GM12878 (cell line): ENCODE measurements around the gene RORC. TPM values are rescaled to one million over a fixed set of nuclear protein-coding genes. Genes with fewer than 3 reads are reported as not detected.

Experiments used
- ATAC-seq: fragments of 200-7000 bp; cut with Tn5 transposase; 3 replicates; pipeline ENCODE4 v1.9.1; 2020; ENCODE audit warnings: mild to moderate bottlenecking, moderate library complexity
- BruUV-seq: library from RNA; stranded (reverse); fragments of 400-500 nt; replicated peaks from 2 replicates; lab custom pipeline; 2021; lab: Mats Ljungman, UMichigan
- CTCF ChIA-PET: fragments of 300-600 bp; sonication (Branson Sonifier 250); formaldehyde crosslinking; extraction: SDS; loops from one replicate; lab custom pipeline; 2021; ENCODE audit warnings: inconsistent platforms; lab: Yijun Ruan, JAX
- POLR2A ChIA-PET: fragments of 350-600 bp; formaldehyde crosslinking; extraction: SDS; loops from one replicate; lab custom pipeline; 2021; ENCODE audit warnings: inconsistent platforms; lab: Charles Lee
- RAD21 ChIA-PET: fragments of 300-600 bp; sonication (Branson Sonifier 250); formaldehyde crosslinking; loops from one replicate; lab custom pipeline; 2023; ENCODE audit warnings: antibody characterized with exemption; ENCODE audit not compliant: unreplicated experiment; lab: Charles Lee
- SMC1A ChIA-PET: fragments of 300-600 bp; sonication (Branson Sonifier 250); formaldehyde crosslinking; loops from one replicate; lab custom pipeline; 2023; ENCODE audit not compliant: unreplicated experiment, uncharacterized antibody; lab: Charles Lee
- DNase-seq: peaks from one replicate; pipeline ENCODE4 v3.0.0-alpha.2; 2011; ENCODE audit warnings: low read depth, low spot score
- FAIRE-seq: peaks from 3 replicates; lab custom pipeline; 2011; peaks lifted over from hg19 to GRCh38; lab: Jason Lieb, UNC
- H2AFZ ChIP-seq: 2 replicates; pipeline ENCODE4 v1.6.0; 2011; ENCODE audit warnings: low read depth, low read length, control low read depth; ENCODE audit not compliant: control insufficient read depth
- H3K27ac ChIP-seq: 2 replicates; pipeline ENCODE4 v1.5.1; 2011; ENCODE audit warnings: control low read depth; ENCODE audit not compliant: control insufficient read depth, insufficient read depth
- H3K27me3 ChIP-seq, 2 experiments: replicated peaks in 1 of 2; 2 replicates each; pipeline versions ENCODE4 v1.6.0 to v1.6.1; 2011; ENCODE audit warnings: low read length in 1 of 2; ENCODE audit not compliant: control insufficient read depth in 2 of 2, insufficient read depth in 2 of 2
- H3K36me3 ChIP-seq, 2 experiments: 2 replicates each; pipeline ENCODE4 v1.5.1; 2011; ENCODE audit warnings: low read length in 1 of 2; ENCODE audit not compliant: control insufficient read depth in 2 of 2, insufficient read depth in 2 of 2
- H3K4me1 ChIP-seq: 2 replicates; pipeline ENCODE4 v1.6.1; 2011; ENCODE audit warnings: mild to moderate bottlenecking, low read length, moderate library complexity, mixed read lengths; ENCODE audit not compliant: control insufficient read depth, insufficient read depth
- H3K4me2 ChIP-seq: 2 replicates; pipeline ENCODE4 v1.6.0; 2011; ENCODE audit warnings: control low read depth; ENCODE audit not compliant: control insufficient read depth, insufficient read depth
- H3K4me3 ChIP-seq: fragments of 200-600 bp; sonication (generic); 2 replicates; pipeline ENCODE4 v1.5.1; 2016
- H3K79me2 ChIP-seq: 2 replicates; pipeline ENCODE4 v1.6.0; 2011; ENCODE audit warnings: low read length; ENCODE audit not compliant: control insufficient read depth, insufficient read depth
- H3K9ac ChIP-seq: 2 replicates; pipeline ENCODE4 v1.8.0; 2011; ENCODE audit warnings: low read length, control low read depth, mixed read lengths; ENCODE audit not compliant: control insufficient read depth, insufficient read depth
- H3K9me3 ChIP-seq: replicated peaks from 3 replicates; pipeline ENCODE4 v1.5.1; 2011; ENCODE audit warnings: mild to moderate bottlenecking, low read length; ENCODE audit not compliant: control insufficient read depth, insufficient read depth
- H4K20me1 ChIP-seq: 2 replicates; pipeline ENCODE4 v1.6.0; 2011; ENCODE audit not compliant: control insufficient read depth, insufficient read depth
- CBX5 ChIP-seq: sonication (generic); IDR thresholded peaks from 2 replicates; pipeline ENCODE4 v1.6.1; 2016; ENCODE audit warnings: low read depth, moderate library complexity, mild to moderate bottlenecking, inconsistent platforms
- CEBPZ ChIP-seq: fragments of 150-350 bp; IDR thresholded peaks from 2 replicates; pipeline ENCODE4 v1.6.1; 2016; ENCODE audit warnings: low read depth, low read length
- CTCF ChIP-seq, 3 experiments: IDR thresholded peaks in 2 of 3; conservative IDR thresholded peaks in 1 of 3; 2 replicates each; pipeline ENCODE4 v1.5.1; 2011; ENCODE audit warnings: low read depth in 3 of 3, low read length in 3 of 3, mild to moderate bottlenecking in 3 of 3, control low read depth in 2 of 3, moderate library complexity in 2 of 3, inconsistent platforms in 1 of 3, mixed read lengths in 1 of 3; ENCODE audit not compliant: control insufficient read depth in 2 of 3, insufficient read depth in 1 of 3; ENCODE audit errors: extremely low read depth in 1 of 3
- NFYB ChIP-seq: IDR thresholded peaks from 2 replicates; pipeline ENCODE4 v1.6.1; 2011; ENCODE audit warnings: low read depth, mild to moderate bottlenecking, low read length, improper control_type of control experiment, moderate library complexity; ENCODE audit not compliant: insufficient read depth
- SMAD1 ChIP-seq: fragments of 450-650 bp; IDR thresholded peaks from 2 replicates; pipeline ENCODE4 v1.6.1; 2018; ENCODE audit warnings: mild to moderate bottlenecking, low read depth; ENCODE audit not compliant: partially characterized antibody
- ZNF687 ChIP-seq: fragments of 450-650 bp; IDR thresholded peaks from 2 replicates; pipeline ENCODE4 v1.6.1; 2017; ENCODE audit warnings: mild to moderate bottlenecking, moderate library complexity
- WGBS: methylation state at CpG from one replicate; pipeline ENCODE4 v1.1.6; 2016; ENCODE audit warnings: low lambda C conversion rate; ENCODE audit not compliant: insufficient replicate concordance, insufficient coverage; ENCODE audit errors: missing lambda C conversion rate; 5-methylcytosine and 5-hydroxymethylcytosine counted together
- in situ Hi-C: fragments of 300-500 bp; cut with MboI; formaldehyde crosslinking; loops from 9 replicates; pipeline ENCODE4 v1.14.3; 2018; ENCODE audit warnings: mixed read lengths
- intact Hi-C: fragments of 100-400 bp; cut with micrococcal nuclease; formaldehyde crosslinking; loops from one replicate; pipeline ENCODE4 v1.14.2; 2022; ENCODE audit not compliant: unreplicated experiment
- polyA plus RNA-seq, 11 experiments: library from polyadenylated mRNA; depleted of rRNA in 4 of 11; unstranded in 6 of 11; stranded (reverse) in 5 of 11; fragments of >200 nt; fragmentation: Nextera tagmentation in 4 of 11; fragmentation: Illumina TruSeq in 1 of 11; extraction: Ambion mirVana in 4 of 11; extraction: Trizol in 1 of 11; gene quantifications; 1 replicate in 1 of 11; 2 replicates in 10 of 11; pipeline versions ENCODE4 v1.2.1 to v1.2.3, GENCODE V29; 2011 to 2016; ENCODE audit warnings: inconsistent platforms in 2 of 11, missing spikeins in 2 of 11, low read depth in 1 of 11
- total RNA-seq, 4 experiments: library from RNA; depleted of rRNA in 3 of 4; stranded (reverse); fragments of >200 nt in 3 of 4; fragmentation: Illumina TruSeq in 1 of 4; extraction: Trizol in 1 of 4; gene quantifications; 2 replicates each; pipeline versions ENCODE4 v1.2.1 to v1.2.3, GENCODE V29; 2013 to 2021

The RORC gene
- total and polyA plus RNA-seq, 10 of the 15 experiments (the other 5 are each of a cell fraction or from before 2014, with no cell fraction given): not detected

GRCh38 chr1:151807131-151807530 is 24.5 kb downstream of the RORC start:
- Histone ChIP-seq H3K9me3 (no peaks in the 10 kb centered on the region), H3K9ac (no peak overlapping the region), H3K36me3 (no peaks in the 10 kb centered on the region), H3K27ac (no peak overlapping the region), H3K79me2 (no peaks in the 10 kb centered on the region), H3K27me3 (peaks cover 0 to 5% of the 10 kb centered on the region in 2 experiments; a peak in 3 of 4 replicates), H3K4me3 (no peak overlapping the region), H4K20me1 (no peaks in the 10 kb centered on the region), H2AFZ (no peak overlapping the region), H3K4me2 (no peak overlapping the region), H3K4me1 (peaks cover 6% of the 10 kb centered on the region; the same call in 1 of the 2 replicates)
- in situ Hi-C loops: no loop called here
- ATAC-seq (no peak), FAIRE-seq (no peak), DNase-seq (no peak)
- ChIA-PET SMC1A (interaction anchor here (0.8 to 1.0 kb wide), 2 partner anchors 13 to 35 kb away, joined by 3 read pairs; no protein-coding TSS in a partner anchor), POLR2A (no interaction called here), RAD21 (no interaction called here), CTCF (interaction anchor here (1.1 kb wide), 1 partner anchor 29 kb away, joined by 4 read pairs; no protein-coding TSS in a partner anchor)
- 55% methylated on average over 5 of the region's 5 CpGs for WGBS
- BruUV-seq: no TSS peak
- intact Hi-C loops: no loop called here
- TF ChIP-seq ZNF687: no peak

- no peak for ATAC-seq
- ChIA-PET CTCF (interaction anchor here (1.1 kb wide), 1 partner anchor 30 kb away, joined by 4 read pairs; no protein-coding TSS in a partner anchor), POLR2A (no interaction called here), RAD21 (no interaction called here), SMC1A (interaction anchor here (1.0 kb wide), 1 partner anchor 14 kb away, joined by 3 read pairs; no protein-coding TSS in a partner anchor)
- intact Hi-C loops: no loop called here
- H3K27me3 ChIP-seq: peaks cover 0 to 5% of the 10 kb centered on the region in 2 experiments; a peak in 3 of 4 replicates
- H3K4me3 ChIP-seq: no peak overlapping the region
- no peak overlapping the region for H3K9ac ChIP-seq
- BruUV-seq: no TSS peak
- 57% methylated on average over 7 of the region's 7 CpGs for WGBS
- no peaks in the 10 kb centered on the region for H3K79me2 ChIP-seq
- no peaks in the 10 kb centered on the region for H3K9me3 ChIP-seq
- in situ Hi-C loops: no loop called here
- H3K36me3 ChIP-seq: no peaks in the 10 kb centered on the region
- no peak overlapping the region for H3K4me2 ChIP-seq
- no peak for DNase-seq
- no peaks in the 10 kb centered on the region for H4K20me1 ChIP-seq
- no peak overlapping the region for H3K27ac ChIP-seq
- FAIRE-seq: no peak
- H3K4me1 ChIP-seq: peaks cover 6% of the 10 kb centered on the region; the same call in 1 of the 2 replicates
- H2AFZ ChIP-seq: no peak overlapping the region
- TF ChIP-seq NFYB (no peak), CEBPZ (no peak), SMAD1 (no peak), CTCF (IDR thresholded peaks at IDR 0.05 in 2 of 3, conservative IDR thresholded peaks at IDR 0.05 in 1 of 3; ENCODE audit: control insufficient read depth in 2 of 3, extremely low read depth in 1 of 3, insufficient read depth in 1 of 3, low read depth in 3 of 3, low read length in 3 of 3) (no peak), CBX5 (no peak)
Observed at GRCh38 chr1:151806170-151806569, 25.4 kb downstream of the RORC start.
